Activated CD4-positive, alpha-beta memory T cell treated with anti-CD3 and anti-CD28 coated beads, Interleukin-2, amount 10 ng/mL, durations not matched to agents 7 days and 5 days (primary cell): ENCODE data around the gene USP20. TPM values are rescaled to one million over a fixed set of nuclear protein-coding genes. Genes with fewer than 3 reads are reported as not detected.
A peak's percentile ranks its signal among the peaks of the same experiment; 100 is the strongest.
"Not testable (repeated sequence)": the region's sequence is repeated elsewhere in the genome, so short reads cannot be mapped to it uniquely, and the experiment has no call there.

Experiments used
- CTCF ChIA-PET: fragments of 350-600 bp; sonication (Branson Sonifier 250); formaldehyde crosslinking; loops from one replicate; lab custom pipeline; 2021; ENCODE audit warnings: antibody characterized with exemption, inconsistent platforms; lab: Charles Lee
- POLR2A ChIA-PET: fragments of 350-600 bp; sonication (Branson Sonifier 250); formaldehyde crosslinking; loops from one replicate; lab custom pipeline; 2021; ENCODE audit warnings: antibody characterized with exemption; lab: Charles Lee
- DNase-seq: peaks from one replicate; pipeline ENCODE4 v3.0.0-alpha.2; 2020
- H3K27ac Mint-ChIP-seq: one replicate; pipeline ENCODE4 v1.8.0; 2021; ENCODE audit warnings: mild to moderate bottlenecking, mixed read lengths
- H3K27me3 Mint-ChIP-seq: one replicate; pipeline ENCODE4 v1.8.0; 2021; ENCODE audit warnings: mixed read lengths
- H3K36me3 Mint-ChIP-seq: one replicate; pipeline ENCODE4 v1.8.0; 2021; ENCODE audit warnings: low read depth, mixed read lengths
- H3K4me1 Mint-ChIP-seq: one replicate; pipeline ENCODE4 v1.8.0; 2021; ENCODE audit warnings: mixed read lengths
- H3K4me3 Mint-ChIP-seq: one replicate; pipeline ENCODE4 v1.8.0; 2021; ENCODE audit warnings: mild to moderate bottlenecking, mixed read lengths
- H3K9me3 Mint-ChIP-seq: one replicate; pipeline ENCODE4 v1.8.0; 2021; ENCODE audit warnings: mixed read lengths
- total RNA-seq, 2 experiments: library from RNA; stranded (reverse); gene quantifications; one replicate each; pipeline ENCODE4 v1.2.3, GENCODE V29; 2021

The USP20 gene
- total RNA-seq, 2 experiments from 2014 or later = 86.4 to 87.6 TPM

GRCh38 chr9:129889941-129890717 is 54.9 kb downstream of the USP20 start:
- H3K27me3 Mint-ChIP-seq = no peaks in the 10 kb centered on the region
- ChIA-PET POLR2A (interaction anchor here (1.0 to 14.4 kb wide), 20 partner anchors 14 to 163 kb away, joined by 3 to 403 read pairs (median 14); partner anchors contain the start of genes C9orf78, FNBP1, GPR107 and TOR1A), CTCF (interaction anchor here (0.6 to 1.9 kb wide), 13 partner anchors 25 to 238 kb away, joined by 3 to 10 read pairs (median 4); no protein-coding TSS in a partner anchor)
- peak overlapping the region; percentile 80 for H3K4me3 Mint-ChIP-seq
- peak; percentile 86 for DNase-seq
- peaks cover 89% of the 10 kb centered on the region for H3K4me1 Mint-ChIP-seq
- peaks cover 71% of the 10 kb centered on the region for H3K36me3 Mint-ChIP-seq
- no peaks in the 10 kb centered on the region for H3K9me3 Mint-ChIP-seq
- H3K27ac Mint-ChIP-seq = peak overlapping the region; percentile 100

GRCh38 chr9:129890718-129891299 is 55.6 kb downstream of the USP20 start:
- ChIA-PET CTCF (interaction anchor here (0.5 to 1.6 kb wide), 6 partner anchors 26 to 1239 kb away, joined by 3 to 5 read pairs (median 3); no protein-coding TSS in a partner anchor), POLR2A (interaction anchor here (1.0 to 14.4 kb wide), 21 partner anchors 13 to 237 kb away, joined by 3 to 403 read pairs (median 6); partner anchors contain the start of genes C9orf78, FNBP1, GPR107 and USP20)
- not testable (repeated sequence) for DNase-seq, H3K27me3 Mint-ChIP-seq, H3K9me3 Mint-ChIP-seq
- H3K27ac Mint-ChIP-seq = peak overlapping the region; percentile 100
- peaks cover 93% of the 10 kb centered on the region for H3K4me1 Mint-ChIP-seq
- H3K4me3 Mint-ChIP-seq = peak overlapping the region; percentile 80
- H3K36me3 Mint-ChIP-seq = peaks cover 72% of the 10 kb centered on the region

DNA sequence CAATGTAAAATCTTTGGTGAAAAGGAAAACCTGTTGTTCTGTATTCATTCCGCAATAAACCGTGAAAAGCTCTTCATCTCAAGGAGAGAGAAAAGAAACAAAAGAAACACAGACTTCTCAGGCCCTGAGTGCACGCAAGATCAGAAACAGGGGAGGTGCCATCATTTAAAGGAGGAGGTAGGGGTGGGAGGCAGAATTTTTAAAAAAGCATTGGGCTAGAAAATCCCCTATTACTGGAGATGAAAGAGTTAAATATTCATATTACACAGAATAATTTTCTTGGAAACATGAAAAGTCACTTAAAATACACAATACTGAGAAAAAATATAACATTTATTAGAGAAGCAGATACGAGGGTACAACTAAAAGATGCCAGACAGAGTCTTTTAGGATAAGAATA is 56.3 kb downstream of the USP20 start:
- Mint-ChIP-seq H3K27ac (peak overlapping the region; percentile 100), H3K4me3 (peak overlapping the region; percentile 80), H3K4me1 (peaks cover 95% of the 10 kb centered on the region), H3K27me3 (no peaks in the 10 kb centered on the region), H3K9me3 (no peaks in the 10 kb centered on the region), H3K36me3 (peaks cover 80% of the 10 kb centered on the region)
- DNase-seq = no peak
- CTCF ChIA-PET = interaction anchor here (0.5 to 1.6 kb wide), 5 partner anchors 48 to 1238 kb away, joined by 3 to 4 read pairs (median 3); no protein-coding TSS in a partner anchor
- POLR2A ChIA-PET = interaction anchor here (1.0 to 14.4 kb wide), 23 partner anchors 12 to 236 kb away, joined by 3 to 403 read pairs (median 6); partner anchors contain the start of genes C9orf78, FNBP1, GPR107 and USP20

GRCh38 chr9:129894120-129894823 is 59.0 kb downstream of the USP20 start:
- H3K27me3 Mint-ChIP-seq = no peaks in the 10 kb centered on the region
- H3K36me3 Mint-ChIP-seq = peaks cover 88% of the 10 kb centered on the region

DNA sequence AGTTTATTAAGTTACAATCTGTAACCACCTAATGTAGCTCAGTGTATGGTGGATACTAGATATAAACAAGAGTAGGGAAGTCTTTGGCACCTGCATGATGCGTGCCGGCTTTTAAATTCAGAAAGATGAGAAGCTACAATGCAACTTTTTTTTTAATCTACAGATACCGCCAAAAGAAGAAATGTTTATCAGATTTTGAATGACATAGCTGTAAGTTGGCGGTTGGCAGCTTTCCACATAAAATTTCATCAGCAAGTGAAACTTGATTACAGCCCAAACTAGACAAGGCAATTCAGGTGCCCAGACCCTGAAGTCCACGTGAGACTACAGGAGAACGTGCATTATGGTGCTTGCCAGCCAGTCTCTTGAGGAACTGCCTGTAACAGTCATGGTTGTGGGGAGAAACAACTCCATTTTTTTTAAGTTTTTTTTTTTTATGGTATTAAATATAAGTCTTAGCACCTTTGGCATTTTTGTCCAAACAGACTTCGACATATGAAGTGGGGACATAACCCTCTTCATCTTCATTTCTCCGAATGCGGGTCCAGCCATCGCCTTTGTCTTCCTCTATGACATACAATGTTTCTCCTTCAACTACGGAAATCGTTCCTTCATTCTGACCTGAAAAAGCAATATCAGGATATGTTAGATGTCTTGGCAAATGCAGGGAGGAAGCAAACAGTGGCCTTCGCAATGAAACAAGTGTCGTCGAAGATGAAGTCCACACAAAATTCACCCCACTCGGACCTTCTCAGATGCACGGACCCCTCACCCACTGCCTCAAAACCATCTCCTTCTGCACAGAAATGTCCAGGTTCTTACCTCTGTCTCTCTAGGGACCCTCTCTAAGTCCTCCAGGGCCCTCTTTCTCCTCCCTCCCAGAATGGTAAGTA is 60.4 kb downstream of the USP20 start:
- peaks cover 90% of the 10 kb centered on the region for H3K36me3 Mint-ChIP-seq
- peak; percentile 46 for DNase-seq
- CTCF ChIA-PET = interaction anchor here (0.8 to 1.9 kb wide), 5 partner anchors 9 to 144 kb away, joined by 3 to 6 read pairs (median 3); no protein-coding TSS in a partner anchor
- POLR2A ChIA-PET = interaction anchor here (0.7 to 14.4 kb wide), 13 partner anchors 8 to 145 kb away, joined by 3 to 403 read pairs (median 8); partner anchors contain the start of genes C9orf78, FNBP1 and USP20
- H3K4me1 Mint-ChIP-seq = peaks cover 84% of the 10 kb centered on the region
- H3K9me3 Mint-ChIP-seq = no peaks in the 10 kb centered on the region
- no peak overlapping the region for H3K4me3 Mint-ChIP-seq
- peak overlapping the region; percentile 100 for H3K27ac Mint-ChIP-seq
- H3K27me3 Mint-ChIP-seq = no peaks in the 10 kb centered on the region

More at GRCh38 chr9:129894120-129894823, 59.0 kb downstream of the USP20 start:
- Mint-ChIP-seq H3K27ac (peak overlapping the region; percentile 100), H3K4me1 (peaks cover 85% of the 10 kb centered on the region), H3K4me3 (peak overlapping the region; percentile 31), H3K9me3 (no peaks in the 10 kb centered on the region)
- ChIA-PET CTCF (interaction anchor here (0.6 to 1.9 kb wide), 4 partner anchors 9 to 145 kb away, joined by 3 to 6 read pairs (median 5); no protein-coding TSS in a partner anchor), POLR2A (interaction anchor here (1.0 to 14.4 kb wide), 11 partner anchors 8 to 147 kb away, joined by 3 to 403 read pairs (median 13); partner anchors contain the start of genes C9orf78, FNBP1 and USP20)
- peak; percentile 48 for DNase-seq

DNA sequence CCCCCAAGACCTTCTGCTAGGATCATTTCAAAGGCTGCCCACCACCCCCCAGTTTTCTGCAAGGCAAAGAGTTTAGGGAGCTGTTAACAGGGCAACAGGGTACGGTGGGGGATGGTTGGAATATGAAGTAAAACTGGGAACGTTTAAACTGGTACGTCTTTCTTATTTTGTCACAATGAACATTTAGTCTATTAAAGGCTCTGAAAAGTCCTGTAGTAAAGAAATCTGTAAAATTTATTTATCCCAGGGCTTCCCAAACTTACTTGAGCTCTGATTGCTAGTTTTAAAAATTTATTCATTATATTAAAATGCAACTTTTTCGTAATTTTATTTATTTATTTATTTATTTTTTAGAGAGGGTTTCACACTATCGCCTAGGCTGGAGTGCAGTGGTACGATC is 62.0 kb downstream of the USP20 start:
- Mint-ChIP-seq H3K27me3 (no peaks in the 10 kb centered on the region), H3K27ac (peak overlapping the region; percentile 100), H3K36me3 (peaks cover 88% of the 10 kb centered on the region), H3K4me1 (peaks cover 80% of the 10 kb centered on the region), H3K4me3 (no peak overlapping the region), H3K9me3 (no peaks in the 10 kb centered on the region)
- ChIA-PET CTCF (interaction anchor here (1.0 to 1.5 kb wide), 2 partner anchors 9 to 26 kb away, joined by 3 read pairs; no protein-coding TSS in a partner anchor), POLR2A (interaction anchor here (0.9 to 2.4 kb wide), 6 partner anchors 9 to 130 kb away, joined by 3 to 13 read pairs (median 4); no protein-coding TSS in a partner anchor)
- DNase-seq = no peak

DNA sequence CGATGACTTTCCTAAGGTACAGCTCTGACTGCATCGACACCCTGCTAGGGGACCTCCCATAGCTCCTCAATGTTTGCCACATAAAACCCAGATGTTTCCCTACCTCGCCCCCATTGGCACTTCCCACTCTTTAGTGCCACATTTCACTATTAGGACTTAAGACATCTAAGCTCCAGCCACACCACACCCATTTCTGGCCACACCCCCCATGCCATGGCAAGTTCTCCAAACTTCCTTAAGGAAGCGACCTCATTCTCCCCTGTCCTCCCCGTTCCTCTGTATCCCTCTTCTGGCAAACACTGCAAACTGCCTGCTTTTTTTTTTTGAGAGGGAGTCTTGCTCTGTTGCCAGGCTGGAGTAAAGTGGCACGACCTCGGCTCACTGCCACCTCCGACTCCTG is 62.9 kb downstream of the USP20 start:
- Mint-ChIP-seq H3K36me3 (peaks cover 88% of the 10 kb centered on the region), H3K4me1 (peaks cover 78% of the 10 kb centered on the region), H3K4me3 (no peak overlapping the region), H3K27me3 (no peaks in the 10 kb centered on the region), H3K27ac (peak overlapping the region; percentile 44), H3K9me3 (no peaks in the 10 kb centered on the region)
- POLR2A ChIA-PET = interaction anchor here (1.3 to 2.4 kb wide), 4 partner anchors 9 to 34 kb away, joined by 4 to 13 read pairs (median 6); no protein-coding TSS in a partner anchor
- CTCF ChIA-PET = interaction anchor here (0.7 to 1.0 kb wide), 3 partner anchors 11 to 25 kb away, joined by 3 to 9 read pairs (median 3); no protein-coding TSS in a partner anchor
- DNase-seq = no peak

DNA sequence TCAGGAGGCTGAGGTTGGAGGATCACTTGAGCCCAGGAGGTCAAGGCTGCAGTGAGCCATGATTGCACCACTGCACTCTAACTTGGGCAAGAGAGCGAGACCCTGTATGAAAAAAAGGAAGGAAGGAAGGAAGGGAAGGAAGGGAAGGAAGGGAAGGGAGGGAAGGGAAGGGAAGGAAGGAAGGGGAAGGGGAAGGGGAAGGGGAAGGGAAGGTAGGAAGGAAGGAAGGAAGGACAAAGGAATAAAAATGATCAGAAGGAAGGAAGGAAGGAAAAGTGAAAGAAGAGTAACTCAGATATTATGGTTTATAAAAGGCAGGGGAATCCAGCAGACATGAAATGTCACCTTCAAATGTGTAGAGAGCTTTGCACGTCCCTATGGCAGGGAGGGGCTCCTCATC is 64.4 kb downstream of the USP20 start:
- ChIA-PET CTCF (no interaction called here), POLR2A (no interaction called here)
- Mint-ChIP-seq H3K4me1 (peaks cover 76% of the 10 kb centered on the region), H3K27me3 (no peaks in the 10 kb centered on the region), H3K36me3 (peaks cover 90% of the 10 kb centered on the region), H3K9me3 (no peaks in the 10 kb centered on the region), H3K4me3 (no peak overlapping the region), H3K27ac (peak overlapping the region; percentile 64)
- DNase-seq = no peak

DNA sequence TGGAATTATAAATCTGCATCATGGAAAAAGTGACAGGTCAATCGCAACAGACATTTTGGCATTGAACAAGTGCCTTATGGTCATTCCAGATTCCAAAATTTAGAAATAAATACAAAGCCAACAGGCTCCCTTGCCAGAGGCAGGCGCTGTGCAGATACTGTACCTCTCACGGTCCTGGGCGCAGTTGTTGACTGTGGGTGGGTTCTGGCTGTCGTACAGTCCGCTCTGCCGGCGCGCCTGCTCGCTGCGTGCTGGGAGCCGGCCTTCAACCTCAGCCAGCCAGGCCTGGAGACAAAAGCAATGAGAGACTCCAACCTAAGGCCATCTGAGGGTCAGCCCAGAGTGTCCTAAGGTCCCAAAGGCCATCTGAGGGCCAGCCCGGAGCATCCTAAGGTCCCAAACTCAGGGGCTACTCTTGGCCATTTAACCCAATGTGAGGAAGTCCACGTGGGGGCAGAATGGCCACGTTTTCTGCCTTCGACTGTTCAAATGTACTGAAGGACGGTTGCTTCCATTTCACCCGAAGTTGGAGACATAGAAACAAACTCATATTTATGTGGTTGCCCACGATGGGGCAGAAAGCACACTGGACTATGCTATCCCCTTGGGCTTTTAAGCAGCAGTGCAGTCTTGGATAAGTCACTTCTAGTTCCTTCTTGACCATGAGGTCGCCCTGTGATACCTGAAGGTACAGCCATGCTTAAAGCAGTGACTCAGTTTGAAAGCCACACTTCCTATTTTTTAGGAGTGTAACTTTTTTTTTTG is 65.2 kb downstream of the USP20 start:
- CTCF ChIA-PET = no interaction called here
- H3K4me1 Mint-ChIP-seq = peaks cover 72% of the 10 kb centered on the region
- H3K9me3 Mint-ChIP-seq = no peaks in the 10 kb centered on the region
- H3K36me3 Mint-ChIP-seq = peaks cover 89% of the 10 kb centered on the region
- H3K4me3 Mint-ChIP-seq = no peak overlapping the region
- POLR2A ChIA-PET = interaction anchor here (1.8 to 6.2 kb wide), 2 partner anchors 9 to 15 kb away, joined by 10 to 69 read pairs; no protein-coding TSS in a partner anchor
- H3K27me3 Mint-ChIP-seq = no peaks in the 10 kb centered on the region
- no peak overlapping the region for H3K27ac Mint-ChIP-seq
- no peak for DNase-seq

DNA sequence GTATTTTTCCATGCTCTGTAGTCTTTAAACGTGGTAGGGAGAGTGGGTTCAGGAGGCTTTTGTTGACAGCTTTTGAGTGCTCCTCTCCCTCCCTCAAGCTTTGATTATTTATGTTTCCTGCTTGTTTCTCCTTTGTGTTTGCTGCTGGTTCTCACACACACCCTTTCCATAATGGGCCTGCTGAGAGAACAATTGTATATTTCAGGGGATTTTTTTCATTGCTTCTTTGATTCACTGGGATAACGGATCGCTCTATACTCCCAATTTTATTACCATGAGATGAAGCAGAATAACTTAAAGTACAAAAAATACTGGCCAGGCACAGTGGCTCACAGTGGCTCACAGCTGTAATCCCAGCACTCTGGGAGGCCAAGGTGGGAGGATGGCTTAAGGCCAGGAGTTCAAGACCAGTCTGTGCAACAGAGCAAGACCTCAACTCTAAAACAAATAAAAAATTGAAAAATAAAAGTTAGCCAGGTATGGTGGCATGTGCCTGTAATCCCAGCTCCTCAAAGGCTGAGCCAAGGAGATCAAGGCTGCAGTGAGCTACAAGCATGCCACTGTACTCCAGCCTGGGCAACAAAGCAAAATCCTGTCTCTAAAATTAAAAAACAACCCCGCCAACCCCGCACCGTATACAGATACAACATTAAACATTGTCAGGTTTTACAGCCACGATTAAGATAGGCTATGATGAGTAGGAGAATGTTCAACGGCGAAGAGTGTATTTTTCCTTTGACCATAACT is 66.9 kb downstream of the USP20 start:
- H3K4me1 Mint-ChIP-seq = peaks cover 62% of the 10 kb centered on the region
- no peaks in the 10 kb centered on the region for H3K27me3 Mint-ChIP-seq
- peak overlapping the region; percentile 62 for H3K27ac Mint-ChIP-seq
- CTCF ChIA-PET = interaction anchor here (0.6 kb wide), 1 partner anchor 22 kb away, joined by 5 read pairs; no protein-coding TSS in a partner anchor
- no peaks in the 10 kb centered on the region for H3K9me3 Mint-ChIP-seq
- POLR2A ChIA-PET = interaction anchor here (0.9 to 6.2 kb wide), 3 partner anchors 10 to 16 kb away, joined by 3 to 69 read pairs (median 10); no protein-coding TSS in a partner anchor
- peaks cover 85% of the 10 kb centered on the region for H3K36me3 Mint-ChIP-seq
- no peak overlapping the region for H3K4me3 Mint-ChIP-seq
- DNase-seq = no peak
